B cell (primary cell): Measurements from ENCODE around the gene SDK2. TPM values are rescaled to one million over a fixed set of nuclear protein-coding genes. Genes with fewer than 3 reads are reported as not detected.

Source experiments
- ATAC-seq: fragments of 200-7000 bp; cut with Tn5 transposase; one replicate; pipeline ENCODE4 v1.10.0; 2021; ENCODE audit warnings: low read depth, mild to moderate bottlenecking, moderate number of reproducible peaks, moderate library complexity
- CTCF ChIA-PET: fragments of 350-600 bp; sonication (Branson Sonifier 250); formaldehyde crosslinking; loops from one replicate; lab custom pipeline; 2021; ENCODE audit warnings: antibody characterized with exemption, inconsistent platforms; lab: Charles Lee
- POLR2A ChIA-PET: fragments of 350-600 bp; sonication (Branson Sonifier 250); formaldehyde crosslinking; loops from one replicate; lab custom pipeline; 2021; ENCODE audit warnings: antibody characterized with exemption; lab: Charles Lee
- DNase-seq: peaks from one replicate; pipeline ENCODE4 v3.0.0; 2013
- H2AFZ ChIP-seq: 2 replicates; pipeline ENCODE4 v1.6.1; 2012; ENCODE audit warnings: mild to moderate bottlenecking, low read depth, low read length; ENCODE audit not compliant: insufficient read depth, poor library complexity, severe bottlenecking
- H3K27ac ChIP-seq, 2 donors: 1 replicate in 1 of 2; 2 replicates in 1 of 2; pipeline ENCODE4 v1.5.1; 2012 to 2013; ENCODE audit warnings: low read length in 2 of 2, mild to moderate bottlenecking in 2 of 2, moderate library complexity in 1 of 2
- H3K27me3 ChIP-seq, 4 experiments: fragments of 200-600 bp in 1 of 4; sonication (generic) in 1 of 4; replicated peaks in 1 of 4; 1 replicate in 2 of 4; 2 replicates in 2 of 4; pipeline versions ENCODE4 v1.6.1 to v1.7.0; 2013 to 2016; ENCODE audit warnings: low read length in 3 of 4, mild to moderate bottlenecking in 2 of 4, mixed read lengths in 1 of 4, moderate library complexity in 1 of 4; ENCODE audit not compliant: insufficient read depth in 4 of 4, control insufficient read depth in 3 of 4; ENCODE audit errors: control extremely low read depth in 1 of 4
- H3K36me3 ChIP-seq, 2 experiments: replicated peaks in 1 of 2; 1 replicate in 1 of 2; 2 replicates in 1 of 2; pipeline versions ENCODE4 v1.6.1 to v1.7.1; 2013; ENCODE audit warnings: low read length in 1 of 2; ENCODE audit not compliant: insufficient read depth in 2 of 2, control insufficient read depth in 1 of 2; ENCODE audit errors: control extremely low read depth in 1 of 2, extremely low read depth in 1 of 2
- H3K4me1 ChIP-seq, 2 donors: fragments of 200-600 bp in 1 of 2; sonication (generic) in 1 of 2; 1 replicate in 1 of 2; 2 replicates in 1 of 2; pipeline versions ENCODE4 v1.5.1 to v1.6.1; 2013 to 2017; ENCODE audit warnings: low read length in 2 of 2; ENCODE audit not compliant: control insufficient read depth in 2 of 2, insufficient read depth in 2 of 2
- H3K4me2 ChIP-seq: replicated peaks from 2 replicates; pipeline ENCODE3; 2012; ENCODE audit warnings: mild to moderate bottlenecking, low read depth, low read length; ENCODE audit not compliant: poor library complexity, severe bottlenecking
- H3K4me3 ChIP-seq, 5 experiments: fragments of 200-600 bp in 1 of 5; sonication (generic) in 1 of 5; 1 replicate in 3 of 5; 2 replicates in 2 of 5; pipeline versions ENCODE4 v1.5.1 to v1.7.0; 2011 to 2016; ENCODE audit warnings: low read length in 4 of 5, mild to moderate bottlenecking in 4 of 5, low read depth in 2 of 5, control low read depth in 1 of 5, moderate library complexity in 1 of 5; ENCODE audit not compliant: insufficient read depth in 1 of 5; ENCODE audit errors: control extremely low read depth in 1 of 5, extremely low read depth in 1 of 5
- H3K79me2 ChIP-seq: fragments of 200-600 bp; sonication (generic); one replicate; pipeline ENCODE4 v1.6.0; 2016; ENCODE audit warnings: low read length; ENCODE audit not compliant: control insufficient read depth, insufficient read depth
- H3K9ac ChIP-seq: fragments of 200-600 bp; sonication (generic); 2 replicates; pipeline ENCODE4 v1.6.1; 2017; ENCODE audit warnings: mild to moderate bottlenecking, low read length, moderate library complexity
- H3K9me3 ChIP-seq, 3 donors: one replicate each; pipeline versions ENCODE4 v1.6.1 to v1.7.1; 2013; ENCODE audit warnings: low read length in 2 of 3; ENCODE audit not compliant: control insufficient read depth in 2 of 3, insufficient read depth in 1 of 3; ENCODE audit errors: control extremely low read depth in 1 of 3
- H4K20me1 ChIP-seq: 2 replicates; pipeline ENCODE4 v1.6.0; 2012; ENCODE audit warnings: mild to moderate bottlenecking, low read length; ENCODE audit not compliant: insufficient read depth, control insufficient read depth, poor library complexity, severe bottlenecking
- H3K27ac Mint-ChIP-seq: one replicate; pipeline ENCODE4 v1.8.0; 2021; ENCODE audit warnings: mixed read lengths
- H3K27me3 Mint-ChIP-seq: one replicate; pipeline ENCODE4 v1.8.0; 2021; ENCODE audit warnings: mixed read lengths
- H3K4me1 Mint-ChIP-seq: one replicate; pipeline ENCODE4 v1.8.0; 2021; ENCODE audit warnings: mixed read lengths
- H3K4me3 Mint-ChIP-seq: one replicate; pipeline ENCODE4 v1.8.0; 2021; ENCODE audit warnings: mixed read lengths
- H3K9me3 Mint-ChIP-seq: one replicate; pipeline ENCODE4 v1.8.0; 2022; ENCODE audit warnings: mixed read lengths; ENCODE audit not compliant: insufficient read depth
- EZH2 ChIP-seq: IDR thresholded peaks from 2 replicates; pipeline ENCODE4 v1.6.1; 2012; ENCODE audit warnings: borderline replicate concordance, low read depth, mild to moderate bottlenecking, moderate library complexity, low read length; ENCODE audit not compliant: insufficient read depth, poor library complexity, severe bottlenecking
- whole genome bisulfite sequencing: methylation state at CpG from one replicate; pipeline ENCODE4 v1.1.5; 2013; ENCODE audit warnings: missing lambda C conversion rate; ENCODE audit not compliant: insufficient coverage; 5-methylcytosine and 5-hydroxymethylcytosine counted together
- intact Hi-C: fragments of 100-400 bp; cut with micrococcal nuclease; formaldehyde crosslinking; loops from one replicate; pipeline ENCODE4 v1.10.0; 2022
- polyA plus RNA-seq: library from polyadenylated mRNA; depleted of rRNA; stranded (reverse); fragments of >200 nt; gene quantifications from 2 replicates; pipeline ENCODE4 v1.2.3, GENCODE V29; 2012
- total RNA-seq, 2 donors: library from RNA; stranded (reverse); fragments of 120-200 nt in 1 of 2; gene quantifications; 1 replicate in 1 of 2; 2 replicates in 1 of 2; pipeline versions ENCODE4 v1.2.3 to v1.2.4, GENCODE V29; 2013 to 2022
- TF ChIP-seq, protein P1 (sequence below): fragments of 200-600 bp; IDR thresholded peaks from one replicate; pipeline ENCODE4 v1.8.0; 2022; ENCODE audit warnings: antibody characterized with exemption, mild to moderate bottlenecking

Gene SDK2
- total and polyA plus RNA-seq, 2 donors (not counting 1 experiment from before 2014, with no cell fraction given), result 3.2 to 13.0 TPM

DNA sequence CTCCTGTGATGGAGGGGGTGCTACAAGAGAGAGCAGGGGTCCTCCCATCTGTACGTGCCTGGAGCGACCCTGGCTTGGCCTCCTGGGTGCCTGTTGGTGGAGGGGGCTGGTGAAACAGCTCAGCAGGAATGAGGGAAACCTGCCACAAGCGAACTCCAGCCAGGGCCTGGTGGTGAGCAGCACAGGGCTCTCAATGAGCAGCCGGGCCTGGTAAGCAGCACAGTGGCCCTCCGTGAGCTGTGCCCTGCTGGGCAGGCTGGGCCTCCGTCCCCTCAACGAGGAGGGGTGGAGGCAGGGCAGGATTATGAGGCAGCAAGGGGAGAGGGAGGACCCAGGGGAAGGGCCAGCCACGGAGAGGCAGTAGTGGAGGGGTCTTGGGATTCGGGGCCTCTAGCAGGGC, 101.9 kb downstream of the SDK2 start:
- Histone ChIP-seq H3K27me3 (no peaks in the 10 kb centered on the region), H3K9ac (no peak overlapping the region), H3K79me2 (peaks cover 78% of the 10 kb centered on the region), H3K36me3 (no peaks in the 10 kb centered on the region), H3K4me3 (no peak overlapping the region), H3K27ac (no peak overlapping the region), H4K20me1 (peaks cover 49% of the 10 kb centered on the region), H3K9me3 (no peaks in the 10 kb centered on the region), H2AFZ (no peak overlapping the region), H3K4me1 (peaks cover 9 to 13% of the 10 kb centered on the region in 2 donors), H3K4me2 (no peak overlapping the region)
- CTCF ChIA-PET, result no interaction called here
- POLR2A ChIA-PET, result no interaction called here
- Mint-ChIP-seq H3K27me3 (no peaks in the 10 kb centered on the region), H3K27ac (no peak overlapping the region), H3K9me3 (no peaks in the 10 kb centered on the region), H3K4me3 (no peak overlapping the region), H3K4me1 (peaks cover 12% of the 10 kb centered on the region)
- WGBS, result 76% methylated on average over 7 of the region's 9 CpGs
- DNase-seq, result no peak
- intact Hi-C loops, result no loop called here
- ATAC-seq, result no peak
- TF ChIP-seq EZH2, result no peak
- TF ChIP-seq, protein P1, sequence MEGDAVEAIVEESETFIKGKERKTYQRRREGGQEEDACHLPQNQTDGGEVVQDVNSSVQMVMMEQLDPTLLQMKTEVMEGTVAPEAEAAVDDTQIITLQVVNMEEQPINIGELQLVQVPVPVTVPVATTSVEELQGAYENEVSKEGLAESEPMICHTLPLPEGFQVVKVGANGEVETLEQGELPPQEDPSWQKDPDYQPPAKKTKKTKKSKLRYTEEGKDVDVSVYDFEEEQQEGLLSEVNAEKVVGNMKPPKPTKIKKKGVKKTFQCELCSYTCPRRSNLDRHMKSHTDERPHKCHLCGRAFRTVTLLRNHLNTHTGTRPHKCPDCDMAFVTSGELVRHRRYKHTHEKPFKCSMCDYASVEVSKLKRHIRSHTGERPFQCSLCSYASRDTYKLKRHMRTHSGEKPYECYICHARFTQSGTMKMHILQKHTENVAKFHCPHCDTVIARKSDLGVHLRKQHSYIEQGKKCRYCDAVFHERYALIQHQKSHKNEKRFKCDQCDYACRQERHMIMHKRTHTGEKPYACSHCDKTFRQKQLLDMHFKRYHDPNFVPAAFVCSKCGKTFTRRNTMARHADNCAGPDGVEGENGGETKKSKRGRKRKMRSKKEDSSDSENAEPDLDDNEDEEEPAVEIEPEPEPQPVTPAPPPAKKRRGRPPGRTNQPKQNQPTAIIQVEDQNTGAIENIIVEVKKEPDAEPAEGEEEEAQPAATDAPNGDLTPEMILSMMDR, result no peak

DNA sequence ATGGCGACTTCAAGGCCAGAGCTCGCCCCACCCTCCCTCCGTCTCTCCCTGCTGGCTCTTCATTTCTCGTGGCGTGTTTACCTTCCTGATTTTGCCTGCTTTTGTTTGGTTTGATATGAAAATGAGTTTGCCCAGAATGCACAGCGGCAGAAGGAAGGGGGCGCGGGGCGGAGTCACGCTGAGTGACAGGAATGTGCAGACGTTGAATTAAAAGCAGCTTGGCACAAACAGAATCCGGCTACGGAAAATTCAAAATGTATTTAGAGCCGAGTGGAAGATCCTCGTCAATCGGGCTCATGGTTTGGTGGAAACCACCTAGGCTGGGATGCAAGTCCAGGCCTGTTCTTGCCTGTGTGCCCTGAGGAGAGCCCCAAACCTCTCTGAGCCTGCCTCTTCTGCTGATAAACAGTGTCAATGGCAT, 102.7 kb downstream of the SDK2 start:
- ChIA-PET POLR2A (no interaction called here), CTCF (no interaction called here)
- Mint-ChIP-seq H3K4me3 (no peak overlapping the region), H3K9me3 (no peaks in the 10 kb centered on the region), H3K27ac (no peak overlapping the region), H3K27me3 (no peaks in the 10 kb centered on the region), H3K4me1 (peaks cover 5% of the 10 kb centered on the region)
- 92% methylated on average over 15 of the region's 16 CpGs for WGBS
- H3K9me3 ChIP-seq, result no peaks in the 10 kb centered on the region
- H3K27ac ChIP-seq, result no peak overlapping the region
- peaks cover 74% of the 10 kb centered on the region for H3K79me2 ChIP-seq
- TF ChIP-seq EZH2, result no peak
- TF ChIP-seq, protein P1, result no peak
- H3K27me3 ChIP-seq, result no peaks in the 10 kb centered on the region
- intact Hi-C loops, result no loop called here
- H2AFZ ChIP-seq, result no peak overlapping the region
- ATAC-seq, result no peak
- peaks cover 55% of the 10 kb centered on the region for H4K20me1 ChIP-seq
- no peak overlapping the region for H3K9ac ChIP-seq
- H3K4me1 ChIP-seq, result peaks cover 3 to 5% of the 10 kb centered on the region in 2 donors
- H3K4me3 ChIP-seq, result no peak overlapping the region
- no peaks in the 10 kb centered on the region for H3K36me3 ChIP-seq
- no peak overlapping the region for H3K4me2 ChIP-seq
- DNase-seq, result no peak
